HG03103 (cell line): ENCODE data around the gene STAC2.

ENCODE experiments used
- ATAC-seq: cut with Tn5 transposase; IDR thresholded peaks from one replicate; pipeline ENCODE4 v1.9.1; 2021; ENCODE audit warnings: low read depth; ENCODE audit not compliant: unreplicated experiment

STAC2 gene

GRCh38 chr17:39212841-39213480 lies 12.8 kb downstream of the STAC2 start:
- ATAC-seq: no peak

- no peak for ATAC-seq
Observed at GRCh38 chr17:39212195-39212810, 13.4 kb downstream of the STAC2 start.

GRCh38 chr17:39210093-39210434 lies 15.7 kb downstream of the STAC2 start:
- no peak for ATAC-seq

DNA sequence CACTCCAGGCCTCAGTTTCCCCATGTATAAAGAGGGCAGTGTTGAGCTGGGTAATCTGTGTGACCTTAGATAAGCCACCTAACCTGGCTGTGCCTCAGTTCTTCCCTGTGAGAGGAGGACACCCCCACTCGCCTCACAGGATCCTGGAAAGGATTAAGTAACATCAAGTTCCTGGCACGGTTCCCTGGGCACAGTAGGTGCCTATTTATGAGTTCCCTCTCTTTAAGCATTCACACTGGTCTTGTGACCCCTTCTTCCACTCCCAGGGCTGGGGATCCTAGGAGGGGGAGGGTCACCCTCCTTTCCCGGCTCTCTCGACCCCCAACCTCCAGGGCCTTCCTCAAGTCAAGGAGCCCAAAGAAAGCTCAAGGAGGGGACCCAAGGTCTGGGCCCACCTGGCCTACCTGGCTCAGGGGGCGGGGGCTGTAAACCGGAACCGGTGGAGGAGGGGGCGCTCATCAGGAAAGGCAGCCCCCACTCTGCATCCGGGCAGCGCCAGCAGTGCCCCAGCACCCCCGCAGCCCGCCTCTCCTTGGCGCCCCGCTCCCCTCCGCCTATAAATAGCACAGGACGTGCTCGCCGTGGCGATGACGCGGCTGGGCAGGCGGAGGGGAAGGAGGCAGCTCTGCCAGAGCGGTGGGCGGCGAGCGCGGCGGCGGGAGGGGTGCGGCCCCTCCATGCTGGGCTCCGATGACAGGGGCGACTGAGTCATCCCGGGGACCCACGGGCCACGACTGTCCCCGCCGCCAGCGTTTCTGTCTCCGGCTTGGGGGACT lies 16.2 kb downstream of the STAC2 start:
- ATAC-seq: no peak

GRCh38 chr17:39208893-39209292 lies 16.9 kb downstream of the STAC2 start:
- ATAC-seq: no peak

DNA sequence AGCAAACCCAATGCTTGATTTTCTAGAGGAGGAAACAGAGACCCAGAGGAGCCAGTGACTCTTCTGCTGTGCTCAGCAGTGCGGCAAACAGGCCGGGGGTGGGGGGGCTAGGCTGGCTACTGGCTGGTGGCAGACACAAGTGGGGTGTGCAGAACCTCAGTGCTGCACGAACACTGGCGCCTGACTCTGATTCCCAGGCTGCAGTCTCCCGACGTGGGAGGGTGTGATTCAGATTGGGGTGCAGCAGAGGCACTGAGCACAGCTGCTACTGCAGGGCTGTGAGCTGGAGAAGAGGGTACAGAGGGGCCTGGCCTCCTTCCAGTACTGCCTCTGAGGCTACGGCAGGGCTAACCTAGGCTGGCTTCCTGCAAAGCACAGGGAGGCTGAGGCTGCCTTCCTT lies 17.6 kb downstream of the STAC2 start:
- no peak for ATAC-seq

DNA sequence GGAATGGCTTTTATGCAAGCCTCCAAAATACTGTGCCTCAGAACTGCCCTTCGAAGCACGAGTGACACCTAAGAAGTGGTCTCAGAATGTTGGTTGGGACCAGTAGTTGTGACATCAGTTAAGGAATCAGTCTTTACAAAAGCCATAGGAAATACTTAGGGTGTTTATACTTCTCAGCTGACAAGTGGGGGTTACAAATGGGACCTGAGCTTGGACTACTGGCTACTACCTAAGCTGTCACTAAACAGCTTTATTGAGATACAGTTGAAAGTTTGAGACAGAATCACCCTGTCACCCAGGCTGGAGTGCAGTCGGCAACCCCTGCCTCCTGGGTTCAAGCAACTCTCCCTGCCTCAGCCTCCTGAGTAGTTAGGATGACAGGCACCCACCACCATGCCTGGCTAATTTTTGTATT lies 20.6 kb downstream of the STAC2 start:
- ATAC-seq: no peak

DNA sequence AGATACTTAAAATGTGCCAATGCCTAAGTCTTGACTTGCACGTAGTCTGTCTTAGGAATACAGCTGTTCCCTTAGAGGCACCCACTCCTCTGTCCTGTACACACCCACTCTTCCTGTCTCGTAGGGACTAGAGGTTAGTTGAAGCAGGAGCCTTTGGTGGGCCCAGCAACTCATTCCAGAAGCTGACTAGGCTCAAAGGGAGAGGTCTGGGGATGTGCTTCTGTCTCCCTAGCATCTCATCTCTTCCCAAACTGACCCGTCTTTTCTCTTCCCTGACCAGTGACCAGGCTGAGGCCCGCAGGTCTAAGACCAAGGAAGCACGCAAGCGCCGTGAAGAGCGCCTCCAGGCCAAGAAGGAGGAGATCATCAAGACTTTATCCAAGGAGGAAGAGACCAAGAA lies 21.5 kb downstream of the STAC2 start:
- no peak for ATAC-seq

- no peak for ATAC-seq
Observed at GRCh38 chr17:39200957-39201510, 24.7 kb downstream of the STAC2 start.

DNA sequence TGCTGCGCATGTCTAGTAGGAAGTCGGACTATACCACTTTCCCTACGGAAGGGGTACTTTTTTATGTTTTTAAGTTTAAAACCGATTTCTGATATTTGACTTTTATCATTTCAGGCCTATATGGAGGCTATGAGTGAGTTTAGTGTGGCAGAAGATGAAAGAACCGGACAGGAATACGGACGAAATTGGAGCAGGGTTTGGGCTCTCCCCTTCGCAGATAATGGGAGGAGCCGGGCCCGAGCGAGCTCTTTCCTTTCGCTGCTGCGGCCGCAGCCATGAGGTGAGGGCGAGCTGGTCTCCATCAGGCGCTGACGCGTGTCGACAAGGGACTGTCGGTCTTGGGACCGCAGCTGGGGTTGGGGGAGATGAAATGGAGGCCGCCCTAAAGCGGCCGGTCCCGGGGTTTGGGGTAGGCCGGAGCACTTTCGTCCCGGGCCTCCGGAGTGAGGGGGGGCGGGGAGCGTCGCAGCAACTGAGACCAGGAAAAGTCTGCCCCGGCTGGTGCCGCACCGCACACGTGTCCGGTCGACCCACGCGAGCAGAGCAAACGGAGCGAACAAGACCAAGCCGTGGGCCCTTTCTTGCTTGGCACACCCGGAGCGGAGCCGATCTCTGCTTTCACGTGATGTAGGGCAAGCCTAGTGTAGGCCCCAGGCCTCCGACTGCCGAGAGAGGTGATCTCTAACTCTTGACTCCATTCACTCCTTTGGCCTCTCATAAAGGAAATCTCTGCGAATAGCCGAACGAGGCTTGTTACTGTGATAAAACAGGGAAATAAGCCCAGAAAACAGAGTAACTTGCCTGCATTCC lies 25.5 kb downstream of the STAC2 start, which contains the start of gene RPL19:
Gene RPL19, plus strand, starts transcription at position 214 of the 810 bp plus-strand sequence. Its CDS starts 62 bp downstream, at position 276.
- ATAC-seq: peak; percentile 61

GRCh38 chr17:39199820-39200069 lies 26.0 kb downstream of the STAC2 start:
- peak; percentile 52 for ATAC-seq

GRCh38 chr17:39198186-39198566 lies 27.6 kb downstream of the STAC2 start:
- no peak for ATAC-seq

DNA sequence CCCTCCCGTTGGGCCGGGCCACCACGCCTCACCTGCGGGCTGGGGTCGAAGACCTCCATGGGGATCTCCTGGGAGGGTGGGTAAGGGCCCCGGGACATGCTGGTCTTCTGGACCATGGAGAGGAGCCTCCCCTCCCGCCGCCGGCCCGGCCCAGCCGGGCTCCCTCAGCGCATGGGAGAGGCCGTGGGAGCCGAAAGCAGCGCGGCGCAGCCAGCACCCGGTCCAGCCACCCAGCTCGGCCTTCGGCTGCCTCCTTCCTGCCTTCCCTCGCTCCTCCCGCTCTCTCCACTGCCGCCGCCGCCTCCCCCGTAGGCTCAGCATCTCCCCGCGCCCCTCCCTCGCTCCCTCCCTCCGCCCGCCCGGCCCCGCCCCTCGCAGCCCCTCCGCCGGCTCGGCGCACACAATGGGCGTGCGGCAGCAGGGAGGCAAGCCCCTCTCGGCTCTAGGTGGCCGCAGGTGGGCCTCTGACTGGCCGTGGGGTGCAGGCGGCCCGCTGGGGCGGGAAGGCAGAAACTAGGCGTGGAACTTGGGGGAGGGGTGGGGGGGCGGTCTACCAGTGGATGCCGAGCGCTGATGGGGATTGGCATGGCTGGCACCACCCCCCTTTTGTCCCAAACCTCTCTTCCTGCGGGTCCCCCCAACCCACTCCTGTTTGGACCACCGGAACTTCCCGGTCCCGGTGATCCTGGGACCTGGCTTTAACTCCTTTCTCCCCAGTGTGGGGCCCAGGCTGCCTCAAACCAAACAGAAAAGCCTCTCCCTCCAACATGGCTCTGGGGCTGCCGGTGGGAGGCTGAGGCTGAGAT lies 28.2 kb downstream of the STAC2 start, which contains the start of gene CACNB1:
Gene CACNB1, minus strand, starts transcription at position 290 of the 806 bp plus-strand sequence. Its CDS starts 174 bp downstream, at position 116.
- no peak for ATAC-seq

GRCh38 chr17:39196808-39197291 lies 28.9 kb downstream of the STAC2 start:
- no peak for ATAC-seq

GRCh38 chr17:39196241-39196807 lies 29.4 kb downstream of the STAC2 start:
- no peak for ATAC-seq

GRCh38 chr17:39195568-39196160 lies 30.1 kb downstream of the STAC2 start:
- no peak for ATAC-seq

DNA sequence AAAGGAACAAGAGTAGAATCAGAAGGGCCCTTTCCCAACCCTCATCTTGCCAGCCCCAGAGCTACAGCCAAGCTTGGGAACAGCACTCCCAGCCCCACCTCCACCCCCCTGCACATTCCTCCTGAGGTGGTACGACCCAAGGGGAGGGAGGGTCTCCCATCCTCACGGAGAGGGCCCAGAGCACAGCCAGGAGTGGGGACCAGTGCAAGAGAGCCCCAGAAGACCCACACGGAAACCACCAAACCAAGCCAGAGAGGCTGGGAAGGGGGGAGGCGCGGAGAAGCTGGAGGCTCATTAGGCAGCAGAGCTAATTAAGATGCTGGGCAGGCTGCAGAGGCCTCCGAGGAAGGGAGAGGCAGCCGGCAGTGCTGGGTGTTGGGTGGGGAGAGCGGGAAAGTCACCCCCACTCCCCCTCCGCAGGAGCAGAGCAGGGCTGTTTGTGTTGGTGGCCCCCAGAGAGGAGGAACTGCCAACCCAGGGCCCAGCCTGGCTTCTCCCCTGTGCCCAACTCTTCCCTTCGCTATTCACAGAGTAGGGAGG lies 30.7 kb downstream of the STAC2 start:
- no peak for ATAC-seq

- ATAC-seq: no peak
Observed at GRCh38 chr17:39194089-39194984, 31.4 kb downstream of the STAC2 start.
